GM23338 (cell line): ENCODE data around the gene SNX9.

ENCODE experiments used
- CTCF ChIP-seq, 2 experiments: fragments of 200-600 bp in 1 of 2; sonication (generic) in 1 of 2; conservative IDR thresholded peaks; 2 replicates each; pipeline versions ENCODE4 v1.5.1 to v1.6.1; 2016 to 2017; ENCODE audit warnings: antibody characterized with exemption in 2 of 2, low read depth in 2 of 2, mild to moderate bottlenecking in 2 of 2, moderate library complexity in 1 of 2
- EZH2phosphoT487 ChIP-seq: fragments of 200-600 bp; sonication (generic); IDR thresholded peaks from one replicate; pipeline ENCODE4 v1.8.1; 2018; ENCODE audit warnings: antibody characterized with exemption; ENCODE audit not compliant: unreplicated experiment
- POLR2AphosphoS5 ChIP-seq: IDR thresholded peaks from 2 replicates; pipeline ENCODE4 v1.6.1; 2016; ENCODE audit warnings: antibody characterized with exemption, low read depth
- ZNF462 ChIP-seq: fragments of 250-450 bp; sonication (Bioruptor Pico); IDR thresholded peaks from 2 replicates; pipeline ENCODE4 v1.5.0; 2020; ENCODE audit warnings: mild to moderate bottlenecking, moderate library complexity

- TF ChIP-seq CTCF (conservative IDR thresholded peaks at IDR 0.05; ENCODE audit: low read depth in 2 of 2) (no peak), POLR2AphosphoS5 (no peak), ZNF462 (no peak), EZH2phosphoT487 (no peak)
Observed at GRCh38 chr6:157787080-157787479, 36.0 kb upstream of the SNX9 start.
